ENCODE data around the gene ATP2C2.

DNA sequence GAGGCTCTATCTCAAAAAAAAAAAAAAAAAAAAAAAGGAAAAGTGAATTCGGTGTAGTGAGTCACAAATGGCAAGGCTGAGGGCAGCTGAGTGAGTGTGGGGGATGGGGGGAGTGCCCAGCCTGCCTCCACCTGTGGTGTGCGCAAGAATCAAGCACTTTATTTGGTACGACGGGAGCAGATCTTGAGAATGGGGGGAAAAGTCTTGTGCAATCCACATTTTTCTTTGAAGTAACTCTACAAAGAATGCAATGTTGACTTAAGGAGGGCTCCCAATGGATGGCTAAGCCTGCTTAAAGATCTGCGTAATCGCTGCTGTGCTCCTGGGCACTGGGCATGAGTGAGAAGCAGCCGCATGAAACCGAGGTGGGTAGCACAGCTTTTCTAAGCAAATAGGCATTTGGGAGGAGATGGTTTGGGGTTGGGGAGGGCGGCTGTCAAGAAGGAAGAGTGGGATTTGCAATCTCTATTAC lies 28.2 kb downstream of the ATP2C2 start:
- TF ChIP-seq, protein P1, sequence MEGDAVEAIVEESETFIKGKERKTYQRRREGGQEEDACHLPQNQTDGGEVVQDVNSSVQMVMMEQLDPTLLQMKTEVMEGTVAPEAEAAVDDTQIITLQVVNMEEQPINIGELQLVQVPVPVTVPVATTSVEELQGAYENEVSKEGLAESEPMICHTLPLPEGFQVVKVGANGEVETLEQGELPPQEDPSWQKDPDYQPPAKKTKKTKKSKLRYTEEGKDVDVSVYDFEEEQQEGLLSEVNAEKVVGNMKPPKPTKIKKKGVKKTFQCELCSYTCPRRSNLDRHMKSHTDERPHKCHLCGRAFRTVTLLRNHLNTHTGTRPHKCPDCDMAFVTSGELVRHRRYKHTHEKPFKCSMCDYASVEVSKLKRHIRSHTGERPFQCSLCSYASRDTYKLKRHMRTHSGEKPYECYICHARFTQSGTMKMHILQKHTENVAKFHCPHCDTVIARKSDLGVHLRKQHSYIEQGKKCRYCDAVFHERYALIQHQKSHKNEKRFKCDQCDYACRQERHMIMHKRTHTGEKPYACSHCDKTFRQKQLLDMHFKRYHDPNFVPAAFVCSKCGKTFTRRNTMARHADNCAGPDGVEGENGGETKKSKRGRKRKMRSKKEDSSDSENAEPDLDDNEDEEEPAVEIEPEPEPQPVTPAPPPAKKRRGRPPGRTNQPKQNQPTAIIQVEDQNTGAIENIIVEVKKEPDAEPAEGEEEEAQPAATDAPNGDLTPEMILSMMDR (conservative IDR thresholded peaks at IDR 0.05; ENCODE audit: low read depth, low read length) = no peak
- no peak for TF ChIP-seq EZH2phosphoT487 (IDR thresholded peaks at IDR 0.05; ENCODE audit: borderline replicate concordance, low read length)
